A549 (cell line): ENCODE measurements around the gene KIAA0232. TPM values are rescaled to one million over a fixed set of nuclear protein-coding genes. Genes with fewer than 3 reads are reported as not detected.

Source experiments
- ATAC-seq, 2 experiments: fragments of 200-7000 bp in 1 of 2; fragments of >200 bp in 1 of 2; cut with Nextera tagmentation in 1 of 2; cut with Tn5 transposase in 1 of 2; 3 replicates each; pipeline versions ENCODE4 v1.8.0 to v1.9.1; 2018 to 2020; ENCODE audit warnings: mild to moderate bottlenecking in 1 of 2, moderate library complexity in 1 of 2
- CTCF ChIA-PET: fragments of 300-600 bp; sonication (Branson Sonifier 250); formaldehyde crosslinking; extraction: SDS; loops from one replicate; lab custom pipeline; 2021; ENCODE audit warnings: antibody characterized with exemption, inconsistent platforms; lab: Yijun Ruan, JAX
- POLR2A ChIA-PET: fragments of 350-600 bp; formaldehyde crosslinking; extraction: SDS; loops from one replicate; lab custom pipeline; 2021; ENCODE audit warnings: antibody characterized with exemption, inconsistent platforms; lab: Yijun Ruan, JAX
- DNase-seq, 2 experiments: peaks; one replicate each; pipeline versions ENCODE4 v3.0.0 to v3.0.0-alpha.2; 2011 to 2016; ENCODE audit warnings: low read depth in 1 of 2, low spot score in 1 of 2
- FAIRE-seq: peaks from 2 replicates; lab custom pipeline; 2011; peaks lifted over from hg19 to GRCh38; lab: Jason Lieb, UNC
- H3K27ac ChIP-seq, 2 experiments: fragments of >200 bp; sonication (Bioruptor Twin); formaldehyde crosslinking; 3 replicates each; pipeline ENCODE4 v1.5.1; 2016 to 2017
- H3K4me1 ChIP-seq: fragments of >200 bp; sonication (Bioruptor Twin); formaldehyde crosslinking; 3 replicates; pipeline ENCODE4 v1.6.1; 2016
- H3K4me2 ChIP-seq: fragments of >200 bp; sonication (Bioruptor Twin); formaldehyde crosslinking; 3 replicates; pipeline ENCODE4 v1.6.1; 2016
- H3K4me3 ChIP-seq: fragments of >200 bp; sonication (Bioruptor Twin); formaldehyde crosslinking; 3 replicates; pipeline ENCODE4 v1.5.1; 2016
- H3K9me3 ChIP-seq: fragments of >200 bp; sonication (Bioruptor Twin); formaldehyde crosslinking; 3 replicates; pipeline ENCODE4 v1.6.1; 2016
- CBX8 ChIP-seq: fragments of 200-600 bp; sonication (generic); IDR thresholded peaks from 2 replicates; pipeline ENCODE4 v1.6.1; 2016
- CTCF ChIP-seq: fragments of >200 bp; sonication (Bioruptor Twin); formaldehyde crosslinking; IDR thresholded peaks from 3 replicates; pipeline ENCODE4 v1.5.1; 2016
- EHMT2 ChIP-seq: fragments of 200-600 bp; sonication (generic); IDR thresholded peaks from 2 replicates; pipeline ENCODE4 v1.6.1; 2016; ENCODE audit warnings: antibody characterized with exemption, low read depth, mild to moderate bottlenecking, moderate library complexity
- EP300 ChIP-seq, 2 experiments: fragments of >200 bp; sonication (Bioruptor Twin); formaldehyde crosslinking; IDR thresholded peaks; 2 replicates in 1 of 2; 3 replicates in 1 of 2; pipeline ENCODE4 v1.6.1; 2016 to 2017
- HOXB13 ChIP-seq: fragments of 250-450 bp; sonication (Bioruptor Pico); IDR thresholded peaks from 2 replicates; pipeline ENCODE4 v1.5.0; 2020; ENCODE audit warnings: low read depth, mild to moderate bottlenecking, moderate library complexity
- KDM5A ChIP-seq: fragments of 200-600 bp; sonication (generic); IDR thresholded peaks from 2 replicates; pipeline ENCODE4 v1.6.1; 2016; ENCODE audit warnings: antibody characterized with exemption, mild to moderate bottlenecking
- MAFK ChIP-seq: fragments of 450-650 bp; IDR thresholded peaks from 2 replicates; pipeline ENCODE4 v1.6.1; 2014; ENCODE audit not compliant: partially characterized antibody
- RAD21 ChIP-seq, 2 experiments: fragments of >200 bp in 1 of 2; sonication (Bioruptor Twin) in 1 of 2; formaldehyde crosslinking in 1 of 2; IDR thresholded peaks in 1 of 2; conservative IDR thresholded peaks in 1 of 2; 2 replicates in 1 of 2; 3 replicates in 1 of 2; pipeline ENCODE4 v1.6.1; 2012 to 2018; ENCODE audit warnings: inconsistent platforms in 1 of 2
- RARB ChIP-seq: fragments of 250-450 bp; sonication (Bioruptor Pico); IDR thresholded peaks from 2 replicates; pipeline ENCODE4 v1.8.0; 2021; ENCODE audit warnings: mild to moderate bottlenecking, moderate library complexity
- REST ChIP-seq: fragments of 200-600 bp; sonication (generic); IDR thresholded peaks from 2 replicates; pipeline ENCODE4 v1.6.1; 2016; ENCODE audit warnings: antibody characterized with exemption, mild to moderate bottlenecking, moderate library complexity
- TFCP2L1 ChIP-seq: fragments of 250-450 bp; sonication (Bioruptor Pico); IDR thresholded peaks from 2 replicates; pipeline ENCODE4 v1.5.0; 2021; ENCODE audit warnings: mild to moderate bottlenecking
- ZFP36 ChIP-seq: fragments of 450-650 bp; IDR thresholded peaks from 2 replicates; pipeline ENCODE4 v1.6.1; 2014; ENCODE audit warnings: borderline replicate concordance; ENCODE audit not compliant: partially characterized antibody
- ZNF302 ChIP-seq: fragments of 250-450 bp; sonication (Bioruptor Pico); IDR thresholded peaks from 2 replicates; pipeline ENCODE4 v1.9.0; 2021; ENCODE audit warnings: inconsistent platforms, mild to moderate bottlenecking, moderate library complexity
- ZSCAN20 ChIP-seq: fragments of 250-450 bp; sonication (Bioruptor Pico); IDR thresholded peaks from 2 replicates; pipeline ENCODE4 v1.8.0; 2022; ENCODE audit warnings: mild to moderate bottlenecking, moderate library complexity
- WGBS: methylation state at CpG from one replicate; pipeline ENCODE4 v1.1.6; 2017; ENCODE audit errors: missing lambda C conversion rate; 5-methylcytosine and 5-hydroxymethylcytosine counted together
- polyA plus RNA-seq, 4 experiments: library from polyadenylated mRNA; depleted of rRNA in 3 of 4; stranded (reverse); fragments of >200 nt; fragmentation: RNase III in 1 of 4; extraction: RNeasy Plus Mini Kit Qiagen cat#74134 plus additional on column Dnase treatment in 1 of 4; gene quantifications; 2 replicates in 3 of 4; 3 replicates in 1 of 4; pipeline ENCODE4 v1.2.3, GENCODE V29; 2011 to 2017

KIAA0232 gene
- polyA plus RNA-seq, 2 of the 4 experiments (the other 2 are of a cell fraction), result 9.3 to 21.5 TPM

GRCh38 chr4:6926681-6927478 lies 144.4 kb downstream of the KIAA0232 start (continued):
- no peak for TF ChIP-seq REST
- no peak for TF ChIP-seq ZFP36
- no peak for TF ChIP-seq EHMT2
- TF ChIP-seq RAD21 (conservative IDR thresholded peaks at IDR 0.05 in 1 of 2, IDR thresholded peaks at IDR 0.05 in 1 of 2), result no peak
- TF ChIP-seq CBX8, result no peak

- H3K27ac ChIP-seq, result no peak overlapping the region
- 89% methylated on average over 4 of the region's 4 CpGs for WGBS
- TF ChIP-seq RARB (no peak), KDM5A (no peak), TFCP2L1 (CRISPR knock-in tag) (no peak), HOXB13 (CRISPR knock-in tag) (no peak)
- TF ChIP-seq, all 56 proteins: peak for 0
- H3K4me2 ChIP-seq, result no peak overlapping the region
- no peaks in the 10 kb centered on the region for H3K9me3 ChIP-seq
- ChIA-PET CTCF (no interaction called here), POLR2A (no interaction called here)
- no peak for ATAC-seq
- H3K4me1 ChIP-seq, result no peaks in the 10 kb centered on the region
- DNase-seq, result no peak
- H3K4me3 ChIP-seq, result no peak overlapping the region
- no peak for FAIRE-seq
Measured at GRCh38 chr4:6928081-6928480, 145.6 kb downstream of the KIAA0232 start.

- no peak overlapping the region for H3K4me2 ChIP-seq
- H3K27ac ChIP-seq, result no peak overlapping the region
- 91% methylated on average over 8 of the region's 9 CpGs for WGBS
- FAIRE-seq (no peak), DNase-seq (no peak), ATAC-seq (no peak)
- ChIA-PET CTCF (interaction anchor here (0.7 to 1.2 kb wide), 3 partner anchors 16 to 141 kb away, joined by 3 to 4 read pairs (median 4); no protein-coding TSS in a partner anchor), POLR2A (no interaction called here)
- H3K4me1 ChIP-seq, result no peaks in the 10 kb centered on the region
- H3K4me3 ChIP-seq, result no peak overlapping the region
- H3K9me3 ChIP-seq, result no peaks in the 10 kb centered on the region
- no peak for TF ChIP-seq ZNF302 (CRISPR knock-in tag)
- no peak for TF ChIP-seq CTCF
- TF ChIP-seq MAFK, result no peak
- TF ChIP-seq ZSCAN20 (CRISPR knock-in tag), result no peak
- TF ChIP-seq EP300 (IDR thresholded peaks at IDR 0.05), result no peak
- TF ChIP-seq, all 56 proteins: peak for 0
Measured at GRCh38 chr4:6929339-6929811, 146.8 kb downstream of the KIAA0232 start.
